ENCODE data around the gene KIF2C.
"Not testable (repeated sequence)": the region's sequence is repeated elsewhere in the genome, so short reads cannot be mapped to it uniquely, and the experiment has no call there.

KIF2C gene

DNA sequence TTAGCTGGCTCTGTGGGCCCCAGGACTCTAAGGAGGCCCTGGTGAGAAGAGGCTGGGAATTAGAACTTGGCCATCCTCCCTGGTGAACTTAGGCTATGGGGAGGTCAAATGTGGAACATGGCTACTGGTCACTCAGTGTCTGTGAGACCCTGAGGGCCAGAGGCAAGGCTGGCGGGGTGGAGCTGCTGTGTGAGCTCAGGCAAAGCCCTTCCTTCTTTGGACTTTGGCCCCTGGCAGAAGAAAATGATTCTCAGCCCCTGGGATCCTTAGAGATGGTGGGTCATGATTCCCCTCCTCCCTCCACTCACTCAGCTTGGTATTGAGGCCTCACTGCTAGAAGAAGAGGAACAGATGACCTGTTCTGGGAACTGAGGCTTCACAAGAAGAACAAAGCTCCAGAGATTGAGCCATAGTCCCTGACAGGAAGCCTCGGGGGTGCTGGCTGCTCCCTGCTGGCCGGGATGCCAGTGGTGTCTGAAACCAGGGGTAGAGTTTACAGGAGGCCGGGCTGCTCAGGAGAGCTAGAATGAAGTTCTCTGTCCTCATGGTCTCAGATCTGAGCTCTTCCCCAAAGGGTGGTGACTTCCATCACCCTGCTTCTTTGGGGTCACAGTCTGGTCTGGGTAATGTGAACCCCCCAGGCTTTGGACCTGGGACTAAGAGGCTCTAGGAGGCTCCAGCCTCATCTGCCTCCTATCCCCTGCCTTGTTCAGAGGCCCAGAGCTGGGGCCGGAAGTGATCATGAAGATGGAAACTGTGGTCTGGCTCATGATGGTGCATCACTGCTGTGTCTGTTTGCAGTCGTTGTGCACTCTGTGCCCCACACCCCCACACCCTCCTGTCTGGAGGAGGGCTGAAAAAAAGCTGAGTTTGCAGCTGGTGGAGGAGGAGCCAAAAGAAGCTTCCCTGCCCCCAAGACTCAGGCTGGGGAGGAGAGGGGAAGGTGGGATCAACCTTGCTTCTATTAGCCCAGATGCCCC, 69.6 kb downstream of the KIF2C start:
- Histone ChIP-seq H3K36me3 (peaks cover 6 to 23% (median 21%) of the 10 kb centered on the region in 3 donors), H3K27ac (peak overlapping the region; percentile 94 to 97), H3K4me3 (peak overlapping the region; percentile 41 to 48), H3K27me3 (no peaks in the 10 kb centered on the region), H3K9me3 (no peaks in the 10 kb centered on the region), H3K4me1 (peaks cover 16 to 94% (median 77%) of the 10 kb centered on the region in 4 donors)
- peak; percentile 70 to 85 for DNase-seq
- intact Hi-C loops (cut with DNase I; ENCODE audit: low total_unique reads) = no loop called here
- TF ChIP-seq, protein P1, sequence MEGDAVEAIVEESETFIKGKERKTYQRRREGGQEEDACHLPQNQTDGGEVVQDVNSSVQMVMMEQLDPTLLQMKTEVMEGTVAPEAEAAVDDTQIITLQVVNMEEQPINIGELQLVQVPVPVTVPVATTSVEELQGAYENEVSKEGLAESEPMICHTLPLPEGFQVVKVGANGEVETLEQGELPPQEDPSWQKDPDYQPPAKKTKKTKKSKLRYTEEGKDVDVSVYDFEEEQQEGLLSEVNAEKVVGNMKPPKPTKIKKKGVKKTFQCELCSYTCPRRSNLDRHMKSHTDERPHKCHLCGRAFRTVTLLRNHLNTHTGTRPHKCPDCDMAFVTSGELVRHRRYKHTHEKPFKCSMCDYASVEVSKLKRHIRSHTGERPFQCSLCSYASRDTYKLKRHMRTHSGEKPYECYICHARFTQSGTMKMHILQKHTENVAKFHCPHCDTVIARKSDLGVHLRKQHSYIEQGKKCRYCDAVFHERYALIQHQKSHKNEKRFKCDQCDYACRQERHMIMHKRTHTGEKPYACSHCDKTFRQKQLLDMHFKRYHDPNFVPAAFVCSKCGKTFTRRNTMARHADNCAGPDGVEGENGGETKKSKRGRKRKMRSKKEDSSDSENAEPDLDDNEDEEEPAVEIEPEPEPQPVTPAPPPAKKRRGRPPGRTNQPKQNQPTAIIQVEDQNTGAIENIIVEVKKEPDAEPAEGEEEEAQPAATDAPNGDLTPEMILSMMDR (IDR thresholded peaks at IDR 0.05) = no peak

DNA sequence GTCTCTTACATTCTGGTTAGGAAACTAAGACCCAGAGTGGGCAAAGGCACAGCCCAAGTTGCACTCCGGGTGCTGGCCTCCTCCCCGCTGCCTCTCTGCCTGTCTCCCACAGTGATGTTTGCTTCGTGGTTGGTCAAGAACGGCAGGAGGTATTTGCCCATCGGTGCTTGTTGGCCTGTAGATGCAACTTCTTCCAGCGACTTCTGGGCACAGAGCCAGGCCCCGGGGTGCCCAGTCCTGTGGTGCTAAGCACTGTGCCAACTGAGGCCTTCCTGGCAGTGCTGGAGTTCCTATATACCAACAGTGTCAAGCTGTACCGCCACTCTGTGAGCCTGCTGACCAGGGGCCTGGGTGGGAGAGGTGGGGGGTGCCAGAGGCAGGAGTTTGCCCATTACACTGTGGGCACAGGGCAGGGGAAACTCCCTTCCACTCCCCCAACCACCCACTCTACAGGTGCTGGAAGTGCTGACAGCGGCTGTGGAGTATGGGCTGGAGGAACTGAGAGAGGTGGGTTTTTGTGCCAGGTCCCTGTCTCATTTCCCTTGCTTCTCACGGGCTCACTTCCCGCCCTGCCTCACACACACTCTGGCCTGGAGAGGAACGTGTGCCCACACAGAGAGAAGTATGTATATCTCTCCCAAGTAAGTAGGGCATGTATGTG, 70.6 kb downstream of the KIF2C start:
- peaks cover 0 to 19% (median 13%) of the 10 kb centered on the region in 3 donors for H3K36me3 ChIP-seq
- no peaks in the 10 kb centered on the region for H3K27me3 ChIP-seq
- peak; percentile 80 to 93 for DNase-seq
- H3K27ac ChIP-seq = peak overlapping the region; percentile 94 to 97
- peak overlapping the region; percentile 41 to 48 for H3K4me3 ChIP-seq
- intact Hi-C loops (cut with DNase I; ENCODE audit: low total_unique reads) = no loop called here
- TF ChIP-seq, protein P1 (IDR thresholded peaks at IDR 0.05) = no peak
- H3K9me3 ChIP-seq = no peaks in the 10 kb centered on the region
- peaks cover 16 to 90% (median 79%) of the 10 kb centered on the region in 4 donors for H3K4me1 ChIP-seq

DNA sequence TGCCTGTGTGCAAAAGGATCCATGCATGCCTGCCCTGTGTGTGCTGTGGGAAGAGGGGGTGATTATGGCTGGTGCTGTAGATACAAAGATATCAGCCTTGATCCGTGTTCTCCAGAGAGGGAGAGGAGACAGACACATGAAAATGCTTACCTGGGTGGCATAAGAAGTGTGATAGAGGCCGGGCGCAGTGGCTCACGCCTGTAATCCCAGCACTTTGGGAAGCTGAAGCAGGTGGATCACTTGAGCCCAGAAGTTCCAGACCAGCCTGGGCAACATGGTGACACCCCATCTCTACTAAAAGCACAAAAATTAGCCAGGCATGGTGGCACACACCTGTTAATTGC, 71.1 kb downstream of the KIF2C start:
- H3K4me1 ChIP-seq = peaks cover 16 to 84% (median 74%) of the 10 kb centered on the region in 4 donors

DNA sequence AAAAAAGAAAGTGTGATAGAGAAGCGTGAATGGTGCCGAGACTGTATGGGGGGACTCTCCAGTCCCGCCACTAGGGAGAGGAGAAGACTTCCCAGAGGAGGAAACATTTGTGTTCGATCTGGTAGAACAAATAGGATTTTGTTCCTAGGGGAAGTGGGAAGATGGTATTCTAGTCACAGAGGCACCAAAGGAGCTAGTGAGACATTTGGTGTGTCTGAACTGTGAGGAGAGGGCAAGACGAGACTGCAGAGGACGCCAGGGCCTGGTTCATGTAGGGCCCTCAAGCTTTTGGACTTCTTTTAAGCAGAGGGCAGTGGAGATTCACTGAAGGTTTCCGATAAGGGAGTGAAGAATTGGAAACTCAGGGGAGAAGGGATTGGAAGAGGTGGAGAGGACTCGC, 71.6 kb downstream of the KIF2C start:
- Histone ChIP-seq H3K4me1 (peaks cover 16 to 80% (median 69%) of the 10 kb centered on the region in 4 donors), H3K27me3 (no peaks in the 10 kb centered on the region), H3K27ac (peak overlapping the region; percentile 94 to 97), H3K36me3 (peaks cover 0 to 17% (median 3%) of the 10 kb centered on the region in 3 donors), H3K9me3 (no peaks in the 10 kb centered on the region), H3K4me3 (no peak overlapping the region)
- DNase-seq = no peak
- TF ChIP-seq, protein P1 (IDR thresholded peaks at IDR 0.05) = no peak
- intact Hi-C loops (cut with DNase I; ENCODE audit: low total_unique reads) = no loop called here

More for the DNA sequence above, 71.1 kb downstream of the KIF2C start:
- Histone ChIP-seq H3K36me3 (peaks cover 0 to 19% (median 8%) of the 10 kb centered on the region in 3 donors), H3K27ac (peak overlapping the region; percentile 94 to 97)
- H3K27me3 ChIP-seq; intact Hi-C loops (cut with DNase I; ENCODE audit: low total_unique reads); H3K9me3 ChIP-seq; H3K4me3 ChIP-seq: not testable (repeated sequence)
- DNase-seq = peak in 1 of 2 donors; percentile 45

DNA sequence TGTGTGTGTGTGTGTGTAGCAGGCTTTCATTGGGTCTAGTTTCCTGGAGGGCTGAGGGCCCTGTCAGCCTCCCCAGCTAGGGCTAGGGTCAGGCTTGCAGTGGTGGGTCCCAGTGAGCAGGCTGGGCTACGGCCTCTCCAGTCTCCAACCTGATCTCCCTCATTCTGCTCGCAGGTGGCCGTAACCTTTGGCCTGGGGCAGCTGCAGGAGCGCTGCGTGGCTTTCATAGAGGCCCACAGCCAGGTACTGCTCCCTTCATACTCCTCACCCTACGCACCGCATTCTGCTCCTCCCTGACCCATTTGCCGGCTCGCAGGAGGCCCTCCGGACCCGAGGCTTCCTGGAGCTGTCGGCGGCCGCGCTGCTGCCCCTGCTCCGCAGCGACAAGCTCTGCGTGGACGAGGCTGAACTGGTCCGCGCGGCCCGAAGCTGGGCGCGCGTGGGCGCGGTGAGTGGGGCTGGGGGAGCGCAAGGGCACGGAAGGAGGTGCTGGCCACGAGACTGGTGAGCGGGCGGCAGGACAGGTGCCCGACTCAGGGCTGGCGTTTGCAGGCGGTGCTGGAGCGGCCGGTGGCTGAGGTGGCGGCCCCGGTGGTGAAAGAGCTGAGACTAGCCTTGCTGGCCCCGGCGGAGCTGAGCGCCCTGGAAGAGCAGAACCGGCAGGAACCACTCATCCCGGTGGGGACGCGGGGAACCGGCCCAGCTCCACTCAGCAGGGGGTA, 73.3 kb downstream of the KIF2C start:
- peak overlapping the region; percentile 51 to 53 for H3K4me3 ChIP-seq
- H3K27ac ChIP-seq = peak overlapping the region; percentile 94 to 97
- H3K9me3 ChIP-seq = no peaks in the 10 kb centered on the region
- peak; percentile 19 to 69 for DNase-seq
- intact Hi-C loops (cut with DNase I; ENCODE audit: low total_unique reads) = no loop called here
- H3K27me3 ChIP-seq = no peaks in the 10 kb centered on the region
- peaks cover 10 to 62% (median 54%) of the 10 kb centered on the region in 4 donors for H3K4me1 ChIP-seq
- TF ChIP-seq, protein P1 (IDR thresholded peaks at IDR 0.05) = no peak
- H3K36me3 ChIP-seq = peaks cover 0 to 14% (median 0%) of the 10 kb centered on the region in 3 donors

DNA sequence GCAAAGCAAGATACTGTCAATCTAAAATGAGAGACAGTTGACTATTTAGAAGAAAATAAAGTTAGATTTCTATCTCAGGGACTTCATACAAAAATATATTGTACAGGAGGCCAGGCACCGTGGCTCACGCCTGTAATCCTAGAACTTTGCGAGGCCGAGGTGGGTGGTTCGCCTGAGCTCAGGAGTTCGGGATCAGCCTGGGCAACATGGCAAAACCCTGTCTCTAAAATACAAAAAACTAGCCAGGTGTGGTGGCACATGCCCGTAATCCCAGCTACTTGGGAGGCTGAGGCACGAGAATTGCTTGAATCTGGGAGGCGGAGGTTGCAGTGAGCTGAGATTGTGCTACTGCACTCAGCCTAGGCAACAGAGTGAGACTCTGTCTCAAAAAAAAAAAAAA, 76.3 kb downstream of the KIF2C start:
- H3K27ac ChIP-seq; H3K4me3 ChIP-seq; H3K9me3 ChIP-seq; intact Hi-C loops (cut with DNase I; ENCODE audit: low total_unique reads); H3K27me3 ChIP-seq: not testable (repeated sequence)
- peak in 1 of 2 donors; percentile 33 for DNase-seq
- peaks cover 0 to 54% (median 39%) of the 10 kb centered on the region in 4 donors for H3K4me1 ChIP-seq
- H3K36me3 ChIP-seq = peaks cover 0 to 14% (median 0%) of the 10 kb centered on the region in 3 donors
